PC-3 (cell line): ENCODE data around the gene RGS8. TPM values are rescaled to one million over a fixed set of nuclear protein-coding genes. Genes with fewer than 3 reads are reported as not detected.

Experiments
- ATAC-seq: fragments of 200-7000 bp; cut with Tn5 transposase; 2 replicates; pipeline ENCODE4 v1.9.1; 2020; ENCODE audit warnings: mild to moderate bottlenecking, moderate library complexity
- BruUV-seq: library from RNA; stranded (reverse); fragments of 400-500 nt; replicated peaks from 2 replicates; lab custom pipeline; 2021; lab: Mats Ljungman, UMichigan
- CTCF ChIA-PET: fragments of 300-600 bp; sonication (Branson Sonifier 250); formaldehyde crosslinking; loops from one replicate; lab custom pipeline; 2022; ENCODE audit warnings: antibody characterized with exemption; lab: Charles Lee
- POLR2A ChIA-PET: fragments of 300-600 bp; sonication (Branson Sonifier 250); formaldehyde crosslinking; loops from one replicate; lab custom pipeline; 2022; ENCODE audit warnings: antibody characterized with exemption; ENCODE audit not compliant: unreplicated experiment; lab: Charles Lee
- DNase-seq: peaks from one replicate; pipeline ENCODE4 v3.0.0-alpha.2; 2015
- H2AFZ ChIP-seq: fragments of 300-600 bp; sonication (generic); 2 replicates; pipeline ENCODE4 v1.6.0; 2016; ENCODE audit warnings: antibody characterized with exemption, low read length
- H3F3A ChIP-seq: fragments of 300-600 bp; sonication (generic); one replicate; pipeline ENCODE4 v1.6.0; 2017; ENCODE audit warnings: antibody characterized with exemption, low read length, control low read depth, mild to moderate bottlenecking; ENCODE audit not compliant: unreplicated experiment
- H3K27ac ChIP-seq: fragments of 300-600 bp; sonication (generic); 2 replicates; pipeline ENCODE4 v1.5.1; 2016; ENCODE audit warnings: mild to moderate bottlenecking, low read length
- H3K27me3 ChIP-seq: fragments of 300-600 bp; sonication (generic); 2 replicates; pipeline ENCODE4 v1.6.1; 2016; ENCODE audit warnings: low read length, mixed read lengths
- H3K36me3 ChIP-seq: fragments of 300-600 bp; sonication (generic); 2 replicates; pipeline ENCODE4 v1.6.1; 2016; ENCODE audit warnings: low read depth, mixed run types, low read length, mixed read lengths
- H3K4me1 ChIP-seq: fragments of 300-600 bp; sonication (generic); 2 replicates; pipeline ENCODE4 v1.5.1; 2016; ENCODE audit warnings: low read length; ENCODE audit not compliant: insufficient read depth
- H3K4me2 ChIP-seq: fragments of 300-600 bp; sonication (generic); 2 replicates; pipeline ENCODE4 v1.6.0; 2016; ENCODE audit warnings: low read length
- H3K4me3 ChIP-seq: fragments of 300-600 bp; sonication (generic); 2 replicates; pipeline ENCODE4 v1.5.1; 2016; ENCODE audit warnings: mild to moderate bottlenecking, low read length, mixed read lengths
- H3K79me2 ChIP-seq: fragments of 300-600 bp; sonication (generic); 2 replicates; pipeline ENCODE4 v1.6.1; 2017; ENCODE audit warnings: low read length, mixed read lengths
- H3K9ac ChIP-seq: fragments of 300-600 bp; sonication (generic); 2 replicates; pipeline ENCODE4 v1.6.0; 2016; ENCODE audit warnings: mild to moderate bottlenecking, low read length
- H3K9me2 ChIP-seq: fragments of 300-600 bp; sonication (generic); replicated peaks from 2 replicates; pipeline ENCODE4 v1.6.1; 2016; ENCODE audit warnings: mixed run types, low read length, mixed read lengths
- H3K9me3 ChIP-seq: fragments of 300-600 bp; sonication (generic); 2 replicates; pipeline ENCODE4 v1.6.1; 2016; ENCODE audit warnings: low read length, mixed read lengths
- H4K20me1 ChIP-seq: fragments of 300-600 bp; sonication (generic); 2 replicates; pipeline ENCODE4 v1.6.1; 2016; ENCODE audit warnings: low read length, mixed read lengths
- EZH2 ChIP-seq: fragments of 300-600 bp; sonication (generic); IDR thresholded peaks from one replicate; pipeline ENCODE4 v1.6.1; 2017; ENCODE audit warnings: antibody characterized with exemption, mild to moderate bottlenecking, low read length; ENCODE audit not compliant: unreplicated experiment
- EZH2phosphoT487 ChIP-seq: fragments of 300-600 bp; sonication (generic); IDR thresholded peaks from 2 replicates; pipeline ENCODE4 v1.6.1; 2018; ENCODE audit warnings: mild to moderate bottlenecking, antibody characterized with exemption, low read length, borderline replicate concordance
- intact Hi-C: fragments of 100-400 bp; cut with micrococcal nuclease; formaldehyde crosslinking; loops from 2 replicates; pipeline ENCODE4 v1.9.0; 2023
- total RNA-seq: library from RNA; depleted of rRNA; stranded (reverse); fragments of >200 nt; gene quantifications from 2 replicates; pipeline ENCODE4 v1.2.3, GENCODE V29; 2014
- TF ChIP-seq, protein P1 (sequence below): fragments of 300-600 bp; sonication (generic); conservative IDR thresholded peaks from 2 replicates; pipeline ENCODE4 v1.5.1; 2017; ENCODE audit warnings: antibody characterized with exemption, low read depth, mild to moderate bottlenecking, low read length

RGS8 gene
- total RNA-seq, 1 experiment from 2014 or later = not detected

DNA sequence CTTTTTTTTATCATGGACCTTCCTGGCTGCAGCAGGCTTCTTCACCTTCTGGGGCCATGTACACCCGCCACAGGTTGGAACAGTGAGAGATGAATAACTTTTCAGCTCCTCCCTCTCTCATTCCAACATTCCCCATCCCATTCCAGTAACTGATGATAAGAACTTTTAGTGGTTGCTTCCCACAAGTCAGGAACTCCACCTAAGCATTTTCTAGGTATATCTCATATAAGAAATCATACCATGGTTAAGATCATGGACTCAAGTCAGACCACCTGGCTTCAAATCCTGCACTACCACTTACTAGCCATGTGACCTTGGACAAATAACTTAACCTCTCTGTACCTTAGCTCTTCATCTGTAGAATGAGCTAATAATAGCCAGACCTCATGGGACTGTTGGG, 42.5 kb upstream of the RGS8 start:
- H3K27ac ChIP-seq = no peak overlapping the region
- BruUV-seq = no TSS peak
- H4K20me1 ChIP-seq = no peaks in the 10 kb centered on the region
- H3K4me2 ChIP-seq = no peak overlapping the region
- peaks cover 18% of the 10 kb centered on the region for H3K27me3 ChIP-seq
- TF ChIP-seq, protein P1, sequence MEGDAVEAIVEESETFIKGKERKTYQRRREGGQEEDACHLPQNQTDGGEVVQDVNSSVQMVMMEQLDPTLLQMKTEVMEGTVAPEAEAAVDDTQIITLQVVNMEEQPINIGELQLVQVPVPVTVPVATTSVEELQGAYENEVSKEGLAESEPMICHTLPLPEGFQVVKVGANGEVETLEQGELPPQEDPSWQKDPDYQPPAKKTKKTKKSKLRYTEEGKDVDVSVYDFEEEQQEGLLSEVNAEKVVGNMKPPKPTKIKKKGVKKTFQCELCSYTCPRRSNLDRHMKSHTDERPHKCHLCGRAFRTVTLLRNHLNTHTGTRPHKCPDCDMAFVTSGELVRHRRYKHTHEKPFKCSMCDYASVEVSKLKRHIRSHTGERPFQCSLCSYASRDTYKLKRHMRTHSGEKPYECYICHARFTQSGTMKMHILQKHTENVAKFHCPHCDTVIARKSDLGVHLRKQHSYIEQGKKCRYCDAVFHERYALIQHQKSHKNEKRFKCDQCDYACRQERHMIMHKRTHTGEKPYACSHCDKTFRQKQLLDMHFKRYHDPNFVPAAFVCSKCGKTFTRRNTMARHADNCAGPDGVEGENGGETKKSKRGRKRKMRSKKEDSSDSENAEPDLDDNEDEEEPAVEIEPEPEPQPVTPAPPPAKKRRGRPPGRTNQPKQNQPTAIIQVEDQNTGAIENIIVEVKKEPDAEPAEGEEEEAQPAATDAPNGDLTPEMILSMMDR = no peak
- no peak for TF ChIP-seq EZH2
- no peak for TF ChIP-seq EZH2phosphoT487
- H3K79me2 ChIP-seq = no peaks in the 10 kb centered on the region
- intact Hi-C loops = no loop called here
- DNase-seq (no peak), ATAC-seq (no peak)
- H3K9ac ChIP-seq = no peak overlapping the region
- no peak overlapping the region for H3K4me3 ChIP-seq
- H3K4me1 ChIP-seq = no peaks in the 10 kb centered on the region
- no peaks in the 10 kb centered on the region for H3F3A ChIP-seq
- no peaks in the 10 kb centered on the region for H3K36me3 ChIP-seq
- ChIA-PET POLR2A (no interaction called here), CTCF (no interaction called here)
- H3K9me3 ChIP-seq = no peaks in the 10 kb centered on the region
- H2AFZ ChIP-seq = no peak overlapping the region
- no peaks in the 10 kb centered on the region for H3K9me2 ChIP-seq

GRCh38 chr1:182725259-182726255, 41.2 kb upstream of the RGS8 start:
- Histone ChIP-seq H3K27ac (no peak overlapping the region), H2AFZ (no peak overlapping the region), H3K36me3 (no peaks in the 10 kb centered on the region), H3F3A (no peaks in the 10 kb centered on the region), H3K9ac (no peak overlapping the region), H3K4me1 (no peaks in the 10 kb centered on the region), H3K4me3 (no peak overlapping the region), H3K9me2 (no peaks in the 10 kb centered on the region), H3K27me3 (peaks cover 6% of the 10 kb centered on the region; the same call in 1 of the 2 replicates), H3K9me3 (no peaks in the 10 kb centered on the region), H3K4me2 (no peak overlapping the region), H4K20me1 (no peaks in the 10 kb centered on the region), H3K79me2 (no peaks in the 10 kb centered on the region)
- ATAC-seq = no peak
- no peak for DNase-seq
- ChIA-PET POLR2A (no interaction called here), CTCF (no interaction called here)
- intact Hi-C loops = no loop called here
- BruUV-seq = no TSS peak
- no peak for TF ChIP-seq EZH2phosphoT487
- TF ChIP-seq, protein P1 = no peak
- TF ChIP-seq EZH2 = no peak

GRCh38 chr1:182724215-182724614, 39.8 kb upstream of the RGS8 start:
- no peaks in the 10 kb centered on the region for H3F3A ChIP-seq
- H3K9ac ChIP-seq = no peak overlapping the region
- no peaks in the 10 kb centered on the region for H3K27me3 ChIP-seq
- no peaks in the 10 kb centered on the region for H3K9me2 ChIP-seq
- no peak overlapping the region for H3K27ac ChIP-seq
- ATAC-seq (no peak), DNase-seq (no peak)
- ChIA-PET CTCF (no interaction called here), POLR2A (no interaction called here)
- no TSS peak for BruUV-seq
- intact Hi-C loops = no loop called here
- H3K4me1 ChIP-seq = no peaks in the 10 kb centered on the region
- H3K4me2 ChIP-seq = no peak overlapping the region
- no peaks in the 10 kb centered on the region for H3K79me2 ChIP-seq
- H2AFZ ChIP-seq = no peak overlapping the region
- H4K20me1 ChIP-seq = no peaks in the 10 kb centered on the region
- no peaks in the 10 kb centered on the region for H3K9me3 ChIP-seq
- H3K36me3 ChIP-seq = no peaks in the 10 kb centered on the region
- TF ChIP-seq EZH2 (no peak), EZH2phosphoT487 (no peak)
- TF ChIP-seq, protein P1 = no peak
- no peak overlapping the region for H3K4me3 ChIP-seq
